Measurements from ENCODE around the gene GALNT2.

- TF ChIP-seq, protein P1, sequence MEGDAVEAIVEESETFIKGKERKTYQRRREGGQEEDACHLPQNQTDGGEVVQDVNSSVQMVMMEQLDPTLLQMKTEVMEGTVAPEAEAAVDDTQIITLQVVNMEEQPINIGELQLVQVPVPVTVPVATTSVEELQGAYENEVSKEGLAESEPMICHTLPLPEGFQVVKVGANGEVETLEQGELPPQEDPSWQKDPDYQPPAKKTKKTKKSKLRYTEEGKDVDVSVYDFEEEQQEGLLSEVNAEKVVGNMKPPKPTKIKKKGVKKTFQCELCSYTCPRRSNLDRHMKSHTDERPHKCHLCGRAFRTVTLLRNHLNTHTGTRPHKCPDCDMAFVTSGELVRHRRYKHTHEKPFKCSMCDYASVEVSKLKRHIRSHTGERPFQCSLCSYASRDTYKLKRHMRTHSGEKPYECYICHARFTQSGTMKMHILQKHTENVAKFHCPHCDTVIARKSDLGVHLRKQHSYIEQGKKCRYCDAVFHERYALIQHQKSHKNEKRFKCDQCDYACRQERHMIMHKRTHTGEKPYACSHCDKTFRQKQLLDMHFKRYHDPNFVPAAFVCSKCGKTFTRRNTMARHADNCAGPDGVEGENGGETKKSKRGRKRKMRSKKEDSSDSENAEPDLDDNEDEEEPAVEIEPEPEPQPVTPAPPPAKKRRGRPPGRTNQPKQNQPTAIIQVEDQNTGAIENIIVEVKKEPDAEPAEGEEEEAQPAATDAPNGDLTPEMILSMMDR (IDR thresholded peaks at IDR 0.05) = no peak
- TF ChIP-seq EP300 (IDR thresholded peaks at IDR 0.05) (no peak), POLR2A (IDR thresholded peaks at IDR 0.05) (no peak)
These were observed 181.2 kb downstream of the GALNT2 start for GRCh38 chr1:230248016-230248888.

Data from ovary (tissue), 3 donors.